ACHN (cell line): ENCODE measurements around the gene RELB.

Source experiments
- DNase-seq: peaks from one replicate; pipeline ENCODE4 v3.0.0-alpha.2; 2015
- in situ Hi-C: cut with HindIII; loops from 2 replicates; pipeline ENCODE4 v1.10.0; 2017; ENCODE audit warnings: low sequenced_read_pairs, low pct_ligation_motif_present, low pct_unique_long_range_greater_than_20kb

Gene RELB

GRCh38 chr19:45009625-45010255, 8.5 kb downstream of the RELB start:
- DNase-seq: no peak
- in situ Hi-C loops: no loop called here

DNA sequence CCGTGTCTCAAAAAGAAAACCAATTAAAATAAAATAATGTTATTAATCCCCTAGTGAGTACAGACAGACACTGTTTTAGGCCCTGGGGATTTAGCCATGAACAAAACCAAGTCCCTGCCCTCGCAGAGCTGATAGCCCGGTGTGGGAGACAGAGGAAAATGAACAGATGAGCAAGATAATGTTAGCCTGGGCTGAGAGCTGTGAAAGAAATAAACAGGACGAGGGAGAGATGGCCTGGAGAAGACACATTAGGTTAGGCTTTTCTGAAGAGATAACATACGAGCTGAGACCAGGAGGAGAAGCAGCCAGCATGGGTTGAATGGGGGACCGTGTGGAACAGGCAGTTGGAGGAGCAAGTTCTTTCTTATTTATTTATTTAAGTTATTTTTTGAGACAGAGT, 9.0 kb downstream of the RELB start:
- in situ Hi-C loops: no loop called here
- no peak for DNase-seq

GRCh38 chr19:45011959-45012358, 10.7 kb downstream of the RELB start:
- in situ Hi-C loops: no loop called here
- no peak for DNase-seq

GRCh38 chr19:45016388-45017314, 15.4 kb downstream of the RELB start:
- in situ Hi-C loops: no loop called here
- DNase-seq: peak; percentile 69

DNA sequence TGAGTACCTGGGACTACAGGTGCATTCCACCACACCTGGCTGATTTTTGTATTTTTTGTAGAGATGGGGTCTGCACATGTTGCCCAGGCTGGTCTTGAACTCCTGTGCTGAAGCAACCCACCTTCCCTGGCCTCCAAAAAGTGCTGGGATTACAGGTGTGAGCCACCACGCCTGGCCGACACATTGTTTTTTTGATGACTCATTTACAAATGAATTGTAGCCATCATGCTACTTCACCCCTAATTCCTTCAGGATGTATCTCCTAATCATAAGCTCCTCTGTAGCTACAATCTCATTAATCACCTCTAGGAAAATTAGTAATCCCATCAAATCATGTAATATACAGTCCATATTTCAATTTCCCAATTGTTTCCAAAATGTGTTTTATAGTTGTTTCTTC, 17.9 kb downstream of the RELB start:
- no peak for DNase-seq
- in situ Hi-C loops: no loop called here

DNA sequence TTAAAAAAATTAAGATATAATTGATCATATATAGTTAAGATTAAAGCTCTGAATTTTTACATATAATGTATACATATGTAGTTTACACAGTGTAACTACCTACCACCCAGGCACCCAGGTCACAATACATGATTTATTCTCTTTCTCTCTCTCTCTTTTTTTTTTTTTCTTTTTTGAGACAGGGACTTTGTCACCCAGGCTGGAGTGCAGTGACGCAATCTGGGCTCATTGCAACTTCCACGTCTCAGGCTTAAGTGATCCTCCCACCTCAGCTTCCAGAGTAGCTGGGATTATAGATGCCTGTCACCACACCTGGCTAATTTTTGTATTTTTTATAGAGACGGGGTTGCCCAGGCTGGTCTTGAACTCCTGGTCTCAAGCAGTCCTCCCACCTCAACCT, 18.8 kb downstream of the RELB start:
- no peak for DNase-seq
- in situ Hi-C loops: no loop called here

DNA sequence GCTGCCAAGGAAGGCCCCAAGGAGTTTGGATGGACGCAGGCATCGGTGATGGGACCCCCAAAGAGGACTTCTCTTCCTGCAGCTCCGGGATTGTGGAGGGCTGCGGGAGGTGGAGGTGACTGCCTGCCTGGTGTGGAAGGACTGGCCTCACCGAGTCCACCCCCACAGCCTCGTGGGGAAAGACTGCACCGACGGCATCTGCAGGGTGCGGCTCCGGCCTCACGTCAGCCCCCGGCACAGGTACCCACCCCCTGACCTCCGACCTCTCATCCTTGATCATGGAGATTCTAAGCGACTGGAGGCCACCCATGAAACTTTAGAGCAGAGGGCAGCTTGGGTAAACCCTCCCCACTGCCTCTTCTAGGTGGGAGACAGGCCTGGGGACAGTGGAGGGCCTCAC, 20.7 kb downstream of the RELB start:
- DNase-seq: no peak

DNA sequence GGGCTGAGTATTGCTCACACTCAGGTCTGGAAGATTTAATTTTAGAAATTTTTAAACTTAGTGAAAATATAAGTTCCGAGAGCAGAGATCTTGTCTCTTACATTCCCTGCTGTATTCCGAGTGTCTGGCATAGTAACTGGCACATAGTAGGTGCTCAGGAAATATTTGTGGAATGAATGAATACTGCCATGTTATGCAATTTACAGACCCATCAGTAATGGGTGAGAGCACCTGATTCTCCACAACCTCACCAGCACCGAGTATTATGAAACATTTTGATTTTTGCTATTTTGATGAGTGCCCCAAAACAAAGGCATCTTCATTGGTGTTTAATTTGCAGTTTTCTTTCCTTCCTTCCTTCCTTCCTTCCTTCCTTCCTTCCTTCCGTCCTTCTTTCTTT, 21.8 kb downstream of the RELB start:
- DNase-seq: no peak

More for the DNA sequence above, 20.7 kb downstream of the RELB start:
- in situ Hi-C loops: no loop called here

DNA sequence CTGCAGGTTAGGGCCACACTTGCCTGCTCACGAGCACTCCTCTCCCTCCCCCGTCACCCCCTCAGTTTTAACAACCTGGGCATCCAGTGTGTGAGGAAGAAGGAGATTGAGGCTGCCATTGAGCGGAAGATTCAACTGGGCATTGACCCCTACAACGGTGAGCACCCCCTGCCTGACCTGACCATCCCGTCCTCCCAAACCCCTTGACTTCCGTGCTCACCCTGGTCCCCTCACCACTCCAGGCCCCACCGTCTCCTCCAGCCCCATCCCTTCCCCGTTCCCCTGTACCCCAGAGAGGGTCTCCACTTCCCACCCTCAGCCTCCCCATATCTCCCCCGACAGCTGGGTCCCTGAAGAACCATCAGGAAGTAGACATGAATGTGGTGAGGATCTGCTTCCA, 24.0 kb downstream of the RELB start:
- in situ Hi-C loops: no loop called here
- no peak for DNase-seq

More for the DNA sequence above, 21.8 kb downstream of the RELB start:
- in situ Hi-C loops: no loop called here

DNA sequence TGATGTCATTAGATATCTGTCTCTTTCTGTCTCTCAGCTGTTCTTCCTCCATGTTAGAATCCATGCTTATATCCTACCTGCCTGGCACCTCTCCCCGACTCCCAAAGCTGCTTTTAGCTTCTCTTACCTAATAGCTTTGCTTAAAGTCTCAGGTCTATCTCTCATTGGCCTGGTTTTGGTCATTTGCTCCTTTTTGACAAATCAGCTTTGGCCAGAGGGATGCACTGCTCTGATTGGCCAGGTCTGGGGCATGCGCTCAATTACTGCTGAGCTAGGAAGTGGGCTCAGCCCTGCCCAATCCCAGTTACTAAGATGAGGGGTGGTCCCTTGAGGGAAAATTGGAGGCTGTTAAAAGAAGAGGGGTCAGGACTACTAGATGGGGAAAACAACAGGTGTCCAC, 26.1 kb downstream of the RELB start:
- in situ Hi-C loops: no loop called here
- no peak for DNase-seq

GRCh38 chr19:45030825-45031224, 29.6 kb downstream of the RELB start:
- in situ Hi-C loops: no loop called here
- no peak for DNase-seq

- in situ Hi-C loops: no loop called here
- DNase-seq: no peak
Measured at GRCh38 chr19:45032421-45032820, 31.2 kb downstream of the RELB start.

DNA sequence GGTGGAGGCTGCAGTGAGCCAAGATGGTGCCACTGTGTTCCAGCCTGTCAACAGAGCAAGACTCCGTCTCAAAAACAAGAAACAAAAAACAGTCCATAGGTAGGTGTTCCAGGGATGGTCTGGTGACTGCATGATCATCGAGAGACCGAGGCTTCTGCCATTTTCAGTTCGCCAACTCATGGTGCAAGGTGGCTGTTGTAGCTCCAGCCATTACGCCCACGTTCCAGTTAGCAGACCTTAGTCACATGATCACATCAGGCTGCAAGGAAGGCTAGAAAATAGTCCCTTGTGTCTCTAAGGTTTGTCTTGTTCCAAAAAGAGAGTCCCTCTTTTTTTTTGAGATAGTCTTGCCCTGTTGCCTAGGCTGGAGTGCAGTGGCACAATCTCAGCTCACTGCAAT, 34.5 kb downstream of the RELB start:
- no peak for DNase-seq
- in situ Hi-C loops: no loop called here

- in situ Hi-C loops: no loop called here
- no peak for DNase-seq
Measured at GRCh38 chr19:45037393-45038169, 36.3 kb downstream of the RELB start.

- in situ Hi-C loops: no loop called here
- DNase-seq: peak; percentile 88
Measured at GRCh38 chr19:45038931-45039893, 37.9 kb downstream of the RELB start, which contains the start of gene CLASRP. CLASRP (plus strand) TSS chr19:45039045; CDS start chr19:45040213, 1,168 bp downstream.

DNA sequence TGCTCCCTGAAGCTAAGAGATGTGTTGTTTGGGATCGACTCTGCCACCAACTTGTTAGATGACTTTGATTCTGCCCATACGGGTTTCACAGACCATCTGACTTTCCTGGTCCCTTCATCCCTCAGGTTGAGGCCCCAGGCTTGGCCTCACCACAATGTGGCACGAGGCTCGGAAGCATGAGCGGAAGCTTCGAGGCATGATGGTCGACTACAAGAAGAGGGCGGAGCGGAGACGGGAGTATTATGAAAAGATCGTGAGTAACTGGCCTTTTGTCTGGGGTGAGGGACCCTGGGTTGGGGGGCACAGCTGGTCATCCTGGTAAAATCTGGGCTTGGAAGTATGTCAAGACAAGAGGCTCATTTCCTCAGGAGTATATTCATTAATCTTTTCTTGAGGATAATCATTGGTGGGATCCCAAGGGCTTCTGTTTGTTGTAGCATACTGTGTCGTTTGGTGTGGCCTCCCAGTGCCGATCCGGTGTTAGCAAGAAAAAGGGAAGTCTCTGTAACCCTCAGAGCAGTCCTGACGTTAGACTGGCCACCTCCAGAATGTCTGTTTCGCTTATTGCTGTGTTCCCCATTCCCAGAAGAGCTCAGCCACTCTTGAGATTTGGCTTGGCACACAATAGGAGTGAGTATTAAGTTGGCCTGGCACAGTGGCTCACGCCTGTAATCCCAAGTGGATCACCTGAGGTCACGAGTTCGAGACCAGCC, 39.0 kb downstream of the RELB start:
- DNase-seq: no peak
- in situ Hi-C loops: no loop called here

- no peak for DNase-seq
- in situ Hi-C loops: no loop called here
Measured at GRCh38 chr19:45041125-45041524, 39.9 kb downstream of the RELB start.
